Measurements from ENCODE around the gene ZNF641. TPM values are rescaled to one million over a fixed set of nuclear protein-coding genes. Genes with fewer than 3 reads are reported as not detected.
A peak's percentile ranks its signal among the peaks of the same experiment; 100 is the strongest.

The ZNF641 gene
- total RNA-seq, 2 experiments from 2014 or later: 5.6 to 6.2 TPM

DNA sequence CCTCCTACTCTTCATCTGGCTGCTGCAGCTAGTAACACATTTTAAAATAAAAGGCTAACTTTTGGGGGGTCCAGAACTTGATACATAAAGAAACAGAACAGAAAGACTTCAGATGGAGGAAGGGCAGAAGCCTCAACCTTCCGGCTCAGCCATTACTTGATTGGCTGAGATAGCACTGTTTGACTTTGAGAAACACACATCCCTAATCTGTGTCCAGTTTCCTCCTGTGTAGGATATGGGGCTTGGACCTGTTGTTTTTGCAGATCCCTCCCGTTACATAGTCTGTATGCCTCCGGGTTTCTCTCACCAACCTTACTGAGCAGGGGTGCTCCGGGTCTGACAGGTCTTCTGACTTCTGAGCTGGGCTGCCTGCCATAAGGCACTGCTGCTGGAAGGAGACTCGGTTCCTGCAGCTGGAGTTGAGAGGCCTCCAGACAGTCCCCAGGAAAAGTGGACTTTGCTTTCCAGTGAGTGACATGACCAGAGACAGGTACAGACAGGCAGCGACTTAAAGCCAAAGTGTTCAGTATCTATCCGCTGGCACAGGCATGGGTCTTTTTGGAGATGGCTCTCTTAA is 8.3 kb upstream of the ZNF641 start:
- ATAC-seq (no peak), DNase-seq (no peak)
- Mint-ChIP-seq H3K36me3 (ENCODE audit: low read depth) (no peaks in the 10 kb centered on the region), H3K4me3 (no peak overlapping the region), H3K27ac (no peak overlapping the region), H3K4me1 (peaks cover 13% of the 10 kb centered on the region), H3K27me3 (no peaks in the 10 kb centered on the region), H3K9me3 (ENCODE audit: low read depth) (no peaks in the 10 kb centered on the region)
- CTCF ChIA-PET: interaction anchor here (0.7 kb wide), 1 partner anchor 331 kb away, joined by 3 read pairs; no protein-coding TSS in a partner anchor
- POLR2A ChIA-PET: no interaction called here
- intact Hi-C loops (cut with DNase I, micrococcal nuclease): no loop called here

DNA sequence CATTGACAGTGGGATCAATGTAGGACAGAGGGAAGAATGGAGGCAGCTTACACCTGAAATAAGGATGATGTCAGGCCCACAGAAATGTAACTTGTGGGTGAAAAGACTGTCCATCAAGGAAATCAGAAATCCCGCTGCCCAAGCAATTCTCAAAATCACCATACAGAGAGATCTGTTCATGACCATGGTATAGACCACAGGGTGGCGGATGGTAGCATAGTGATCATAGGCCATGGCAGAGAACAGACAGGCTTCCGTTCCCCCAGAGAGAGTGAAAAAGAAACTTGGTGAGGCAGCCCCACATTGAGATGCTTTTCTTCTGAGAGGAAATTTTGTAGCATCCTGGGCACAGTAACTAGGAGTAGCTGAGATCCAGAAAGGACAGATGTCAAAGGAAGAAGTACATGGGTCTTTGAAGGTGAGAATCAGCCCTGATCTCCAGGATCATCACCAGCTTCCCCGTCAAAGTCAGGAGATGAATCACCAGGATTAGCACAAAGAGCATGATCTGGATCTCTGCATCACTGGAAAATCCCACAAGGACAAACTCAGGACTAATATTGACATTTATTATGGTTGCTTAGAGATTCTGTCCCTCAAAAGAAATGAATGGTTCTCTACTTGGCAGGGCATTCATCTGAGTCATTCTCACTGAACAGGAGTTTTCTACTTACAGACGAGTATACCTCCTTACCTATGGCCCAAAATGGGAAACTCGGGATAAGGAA is 5.5 kb upstream of the ZNF641 start:
- intact Hi-C loops (cut with DNase I, micrococcal nuclease): no loop called here
- ATAC-seq: no peak

DNA sequence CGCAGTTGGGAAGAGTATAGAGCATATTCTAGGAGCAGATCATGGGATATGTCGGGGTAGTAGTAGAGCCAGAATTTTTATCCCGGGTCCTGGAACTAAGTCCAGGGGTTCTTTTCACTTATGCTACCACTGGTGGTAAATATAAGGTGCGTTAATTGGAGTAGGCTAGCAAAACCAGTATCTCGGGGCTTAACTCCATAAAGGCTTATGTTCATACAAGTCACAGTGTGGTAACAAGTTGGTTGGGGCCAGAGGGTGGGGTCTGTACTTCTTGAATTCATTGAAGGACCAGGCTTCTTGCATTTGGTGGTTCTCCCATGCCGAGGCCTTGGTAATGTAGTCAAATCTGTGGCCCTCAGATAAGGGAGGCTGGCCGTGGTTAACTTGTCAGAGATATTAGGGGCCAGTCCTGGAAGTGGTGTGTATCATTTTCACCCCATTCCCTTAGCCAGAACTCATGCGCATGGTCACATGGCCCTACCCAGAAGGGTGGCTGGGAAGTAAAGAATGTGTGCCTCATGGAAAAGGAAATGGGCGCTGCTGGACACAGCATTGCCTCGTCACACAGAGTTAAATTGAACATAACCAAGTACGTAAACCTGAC is 1.5 kb upstream of the ZNF641 start:
- DNase-seq (no peak), ATAC-seq (no peak)
- Mint-ChIP-seq H3K27me3 (no peaks in the 10 kb centered on the region), H3K4me1 (peaks cover 20% of the 10 kb centered on the region), H3K27ac (no peak overlapping the region), H3K36me3 (ENCODE audit: low read depth) (peaks cover 11% of the 10 kb centered on the region), H3K9me3 (ENCODE audit: low read depth) (no peaks in the 10 kb centered on the region), H3K4me3 (no peak overlapping the region)
- intact Hi-C loops (cut with DNase I, micrococcal nuclease): loop anchor here in 1 of 2 experiments (5.0 kb wide), 1 partner anchor 155 kb away; no protein-coding TSS in a partner anchor
- ChIA-PET POLR2A (no interaction called here), CTCF (no interaction called here)

More for the DNA sequence above, 5.5 kb upstream of the ZNF641 start:
- POLR2A ChIA-PET: no interaction called here
- Mint-ChIP-seq H3K4me1 (peaks cover 3% of the 10 kb centered on the region), H3K9me3 (ENCODE audit: low read depth) (no peaks in the 10 kb centered on the region), H3K27ac (no peak overlapping the region), H3K36me3 (ENCODE audit: low read depth) (no peaks in the 10 kb centered on the region), H3K27me3 (no peaks in the 10 kb centered on the region), H3K4me3 (no peak overlapping the region)
- DNase-seq: no peak
- CTCF ChIA-PET: no interaction called here

DNA sequence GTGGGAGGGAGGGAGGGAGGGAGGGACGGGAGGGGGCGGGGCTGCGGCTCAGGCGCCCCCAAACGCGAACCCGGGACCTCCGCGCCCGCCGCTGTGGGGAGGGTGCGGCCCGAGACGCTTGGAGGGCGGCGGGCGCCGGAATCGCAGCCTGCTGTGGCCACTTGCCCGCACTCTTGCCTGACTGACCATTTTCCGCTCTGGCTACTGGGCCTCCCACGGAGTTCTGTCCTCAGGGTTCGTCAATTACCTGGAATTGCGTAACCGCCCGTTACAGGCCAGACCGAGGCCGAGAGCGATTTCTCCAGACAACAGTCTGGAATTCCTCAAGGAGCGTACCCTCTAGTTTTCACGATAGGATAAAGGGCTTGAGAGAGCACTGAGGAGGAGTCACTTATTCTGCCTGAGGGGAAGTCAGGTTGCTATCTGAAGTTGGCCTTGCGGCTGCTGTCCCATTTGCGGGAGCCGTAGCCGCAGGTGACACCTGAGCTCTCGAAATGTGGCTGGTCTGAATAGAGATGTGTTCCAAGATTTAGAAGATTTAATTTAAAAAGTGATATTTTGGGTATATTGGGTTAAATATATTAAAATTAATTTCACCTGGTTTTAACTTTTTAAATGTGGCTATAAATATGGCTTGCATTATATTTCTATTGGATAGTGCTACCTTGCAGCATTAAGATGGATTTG is 446 bp upstream of the ZNF641 start:
- ATAC-seq (no peak), DNase-seq (no peak)
- Mint-ChIP-seq H3K4me3 (peak overlapping the region; percentile 74), H3K36me3 (ENCODE audit: low read depth) (peaks cover 19% of the 10 kb centered on the region), H3K4me1 (peaks cover 24% of the 10 kb centered on the region), H3K27ac (peak overlapping the region; percentile 72), H3K27me3 (no peaks in the 10 kb centered on the region), H3K9me3 (ENCODE audit: low read depth) (no peaks in the 10 kb centered on the region)
- CTCF ChIA-PET: interaction anchor here (0.7 kb wide), 1 partner anchor 263 kb away, joined by 3 read pairs; no protein-coding TSS in a partner anchor
- intact Hi-C loops (cut with DNase I, micrococcal nuclease): loop anchor here (2.0 to 5.0 kb wide), 2 partner anchors 152 to 154 kb away; no protein-coding TSS in a partner anchor
- POLR2A ChIA-PET: no interaction called here

DNA sequence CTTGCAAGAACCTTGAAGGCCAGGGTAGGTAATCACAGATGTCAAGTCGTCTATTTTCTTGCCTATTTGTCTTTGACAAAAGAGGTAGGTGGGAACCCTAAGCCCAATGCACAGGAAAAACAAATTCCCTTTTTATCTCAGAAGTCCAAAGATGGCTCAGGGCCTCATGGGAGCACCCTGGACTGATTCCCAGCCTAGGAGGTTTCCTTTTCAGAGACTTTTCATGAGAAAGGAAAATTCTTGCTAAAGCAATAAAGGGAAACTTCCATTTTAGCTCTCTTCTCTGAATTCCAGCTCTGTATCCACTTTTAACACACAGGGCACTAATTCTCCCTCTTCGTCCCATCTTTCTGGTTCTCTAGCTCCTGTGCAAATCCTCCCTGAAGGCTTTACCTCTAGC is 1.2 kb downstream of the ZNF641 start:
- Mint-ChIP-seq H3K4me3 (peak overlapping the region; percentile 94), H3K9me3 (ENCODE audit: low read depth) (no peaks in the 10 kb centered on the region), H3K27ac (no peak overlapping the region), H3K27me3 (no peaks in the 10 kb centered on the region), H3K4me1 (peaks cover 30% of the 10 kb centered on the region), H3K36me3 (ENCODE audit: low read depth) (peaks cover 33% of the 10 kb centered on the region)
- ATAC-seq: no peak
- no peak for DNase-seq
- ChIA-PET CTCF (interaction anchor here (0.6 to 1.2 kb wide), 6 partner anchors 34 to 916 kb away, joined by 3 to 5 read pairs (median 4); no protein-coding TSS in a partner anchor), POLR2A (no interaction called here)
- intact Hi-C loops (cut with DNase I, micrococcal nuclease): no loop called here

DNA sequence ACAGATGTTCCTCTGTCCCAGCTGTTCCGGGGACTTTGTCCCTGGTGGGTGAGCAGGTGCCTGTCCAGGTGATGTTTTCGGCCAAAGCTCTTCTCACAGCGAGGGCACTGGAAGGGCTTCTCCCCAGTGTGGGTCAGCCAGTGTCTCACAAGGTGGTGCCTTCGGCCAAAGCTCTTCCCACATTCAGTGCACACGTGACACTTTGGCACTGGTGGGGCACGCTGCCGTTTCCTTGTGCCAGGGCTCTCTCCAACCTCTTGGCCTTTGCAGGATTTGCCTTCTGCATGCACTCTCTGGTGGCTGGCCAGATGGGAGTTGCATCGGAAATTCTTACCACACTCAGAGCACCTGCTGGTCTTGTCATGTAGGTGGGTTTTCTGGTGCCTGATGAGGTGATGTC is 7.7 kb downstream of the ZNF641 start:
- peaks cover 3% of the 10 kb centered on the region for H3K9me3 Mint-ChIP-seq (ENCODE audit: low read depth)
- no peak for DNase-seq
- ChIA-PET POLR2A (no interaction called here), CTCF (no interaction called here)
- ATAC-seq: no peak
- H3K27ac Mint-ChIP-seq: no peak overlapping the region
- intact Hi-C loops (cut with DNase I, micrococcal nuclease): no loop called here
- no peak overlapping the region for H3K4me3 Mint-ChIP-seq
- peaks cover 66% of the 10 kb centered on the region for H3K36me3 Mint-ChIP-seq (ENCODE audit: low read depth)
- peaks cover 23% of the 10 kb centered on the region for H3K4me1 Mint-ChIP-seq
- no peaks in the 10 kb centered on the region for H3K27me3 Mint-ChIP-seq

DNA sequence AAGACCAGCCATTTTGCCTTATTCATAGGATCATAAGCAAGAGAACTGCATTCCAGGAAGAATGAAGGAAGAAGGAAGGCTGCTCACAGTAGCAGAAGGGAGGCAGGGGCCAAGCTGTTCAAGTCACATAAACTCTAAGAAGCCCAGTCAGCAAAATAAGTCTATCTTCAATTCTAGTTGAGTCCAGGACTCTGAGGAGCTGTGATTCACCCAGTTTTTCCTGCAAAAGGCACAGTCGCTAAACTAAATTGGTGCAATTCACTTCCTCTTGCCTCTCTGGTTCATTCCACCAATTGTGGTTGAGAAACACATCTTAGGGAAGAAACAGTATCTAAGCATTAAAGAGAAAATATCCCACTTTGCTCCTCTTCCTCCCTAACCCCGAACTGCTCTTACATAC is 9.8 kb downstream of the ZNF641 start:
- peaks cover 53% of the 10 kb centered on the region for H3K36me3 Mint-ChIP-seq (ENCODE audit: low read depth)
- H3K27me3 Mint-ChIP-seq: no peaks in the 10 kb centered on the region
- H3K27ac Mint-ChIP-seq: no peak overlapping the region
- H3K9me3 Mint-ChIP-seq (ENCODE audit: low read depth): peaks cover 3% of the 10 kb centered on the region
- ChIA-PET POLR2A (no interaction called here), CTCF (interaction anchor here (1.3 kb wide), 2 partner anchors 11 to 14 kb away, joined by 3 to 8 read pairs; a partner anchor contains a TSS)
- intact Hi-C loops (cut with DNase I, micrococcal nuclease): no loop called here
- no peak for DNase-seq
- no peak overlapping the region for H3K4me3 Mint-ChIP-seq
- H3K4me1 Mint-ChIP-seq: peaks cover 16% of the 10 kb centered on the region
- no peak for ATAC-seq

DNA sequence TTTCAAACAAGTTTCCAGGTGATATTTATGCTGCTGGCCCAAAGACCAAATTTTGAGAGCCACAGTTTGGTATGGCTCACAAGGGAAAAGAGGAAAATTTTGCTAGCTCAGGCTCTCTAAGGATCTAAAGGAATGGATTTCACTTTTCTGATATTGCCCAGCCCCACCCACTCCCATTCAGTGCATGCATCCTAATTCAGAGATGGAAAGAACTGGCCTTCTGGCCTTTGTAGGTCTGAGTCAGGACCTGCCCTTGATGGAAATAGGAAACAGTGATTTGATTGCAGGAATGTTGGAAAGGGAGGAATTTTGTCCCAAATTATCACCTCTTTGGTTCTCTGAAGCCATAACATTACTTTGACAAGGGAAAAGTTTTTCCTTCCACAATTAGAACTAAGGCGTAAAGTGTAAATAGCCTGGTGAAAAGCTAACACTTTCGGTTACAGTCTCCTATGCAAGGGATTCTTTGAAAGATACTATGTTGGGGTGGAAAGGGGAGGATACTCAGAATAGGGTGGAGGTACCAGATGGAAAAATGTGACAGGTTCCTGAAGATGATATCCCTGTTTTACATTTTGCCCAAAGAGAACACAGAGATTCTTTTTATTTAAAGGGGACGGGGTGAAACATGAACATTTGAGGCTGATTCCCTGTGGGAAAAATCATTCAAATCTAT is 11.1 kb downstream of the ZNF641 start:
- ATAC-seq: no peak
- CTCF ChIA-PET: interaction anchor here (0.6 to 1.3 kb wide), 3 partner anchors 9 to 257 kb away, joined by 3 read pairs; no protein-coding TSS in a partner anchor
- POLR2A ChIA-PET: no interaction called here
- Mint-ChIP-seq H3K27me3 (no peaks in the 10 kb centered on the region), H3K4me1 (peaks cover 18% of the 10 kb centered on the region), H3K36me3 (ENCODE audit: low read depth) (peaks cover 41% of the 10 kb centered on the region), H3K27ac (no peak overlapping the region), H3K4me3 (no peak overlapping the region), H3K9me3 (ENCODE audit: low read depth) (peaks cover 3% of the 10 kb centered on the region)
- DNase-seq: no peak
- intact Hi-C loops (cut with DNase I, micrococcal nuclease): no loop called here

DNA sequence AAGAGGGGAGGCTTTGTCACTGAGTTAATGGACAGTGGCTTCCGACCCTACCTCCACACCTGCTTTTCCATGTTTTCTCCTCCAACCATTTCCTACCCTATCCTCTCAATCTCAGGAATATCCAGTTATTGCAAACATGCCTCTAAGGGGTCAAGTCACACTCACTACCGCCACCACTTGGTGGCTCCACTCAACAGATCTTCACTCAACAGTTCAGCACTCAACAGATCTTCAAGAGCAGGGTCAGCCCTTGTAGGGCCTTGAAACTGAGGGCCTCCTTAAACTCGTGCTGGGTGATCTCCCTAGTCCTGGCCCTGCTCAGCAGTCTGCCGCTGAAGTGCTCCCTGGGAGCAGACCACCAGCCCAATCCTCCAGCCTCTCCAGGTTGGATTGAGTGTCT is 14.2 kb downstream of the ZNF641 start:
- no peak for ATAC-seq
- ChIA-PET POLR2A (interaction anchor here (0.6 kb wide), 1 partner anchor 114 kb away, joined by 3 read pairs; no protein-coding TSS in a partner anchor), CTCF (no interaction called here)

DNA sequence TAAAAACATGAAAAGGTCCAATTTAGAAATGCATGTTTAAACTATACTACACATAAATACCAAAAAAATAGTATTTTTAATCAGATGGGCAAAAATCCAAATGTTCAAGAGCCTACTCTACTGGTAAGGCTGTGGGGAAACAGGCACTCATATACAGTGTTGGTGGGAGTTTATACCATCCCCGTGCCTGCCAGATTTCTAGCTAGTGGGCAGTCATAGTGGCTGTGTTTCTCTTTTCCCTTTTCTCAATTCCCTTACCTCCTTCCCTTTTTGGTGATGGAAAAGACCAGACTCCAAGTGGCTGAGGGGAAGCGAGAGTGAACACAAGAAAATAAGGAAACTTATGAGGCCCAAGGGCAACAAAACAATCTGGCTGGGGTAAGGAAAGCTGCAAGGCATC is 14.7 kb downstream of the ZNF641 start:
- Mint-ChIP-seq H3K4me3 (no peak overlapping the region), H3K4me1 (peaks cover 11% of the 10 kb centered on the region), H3K27ac (no peak overlapping the region), H3K9me3 (ENCODE audit: low read depth) (peaks cover 3% of the 10 kb centered on the region), H3K36me3 (ENCODE audit: low read depth) (peaks cover 17% of the 10 kb centered on the region), H3K27me3 (no peaks in the 10 kb centered on the region)
- ATAC-seq (no peak), DNase-seq (no peak)
- POLR2A ChIA-PET: interaction anchor here (0.6 kb wide), 1 partner anchor 114 kb away, joined by 3 read pairs; no protein-coding TSS in a partner anchor
- intact Hi-C loops (cut with DNase I, micrococcal nuclease): no loop called here
- CTCF ChIA-PET: interaction anchor here (0.7 kb wide), 1 partner anchor 54 kb away, joined by 4 read pairs; no protein-coding TSS in a partner anchor

More for the DNA sequence above, 14.2 kb downstream of the ZNF641 start:
- Mint-ChIP-seq H3K27me3 (no peaks in the 10 kb centered on the region), H3K36me3 (ENCODE audit: low read depth) (peaks cover 19% of the 10 kb centered on the region), H3K27ac (no peak overlapping the region), H3K4me1 (peaks cover 12% of the 10 kb centered on the region), H3K9me3 (ENCODE audit: low read depth) (peaks cover 3% of the 10 kb centered on the region), H3K4me3 (no peak overlapping the region)
- no peak for DNase-seq
- intact Hi-C loops (cut with DNase I, micrococcal nuclease): no loop called here

DNA sequence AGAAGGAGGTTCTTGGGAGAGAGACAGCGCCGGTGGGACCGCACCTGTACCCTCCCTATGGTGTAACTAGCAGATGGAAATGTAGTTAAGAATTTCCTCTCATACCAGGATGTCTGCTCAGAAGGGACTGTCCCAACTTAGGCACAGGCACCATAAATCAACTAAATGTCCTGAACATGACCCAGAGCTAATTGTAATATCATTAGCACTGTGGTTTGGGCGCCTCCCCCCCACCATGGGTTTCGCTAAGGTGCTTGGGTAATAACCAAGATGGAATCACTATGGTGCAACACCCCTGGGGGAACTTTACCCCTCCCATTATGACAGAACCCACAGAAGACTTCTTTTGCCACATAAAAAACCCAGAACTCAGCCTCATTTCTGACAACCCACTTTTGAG is 15.9 kb downstream of the ZNF641 start:
- intact Hi-C loops (cut with DNase I, micrococcal nuclease): no loop called here
- peaks cover 11% of the 10 kb centered on the region for H3K4me1 Mint-ChIP-seq
- CTCF ChIA-PET: interaction anchor here (0.8 kb wide), 1 partner anchor 146 kb away, joined by 3 read pairs; no protein-coding TSS in a partner anchor
- DNase-seq (peak; percentile 32), ATAC-seq (peak; percentile 58)
- H3K4me3 Mint-ChIP-seq: no peak overlapping the region
- H3K9me3 Mint-ChIP-seq (ENCODE audit: low read depth): no peaks in the 10 kb centered on the region
- H3K27me3 Mint-ChIP-seq: no peaks in the 10 kb centered on the region
- H3K27ac Mint-ChIP-seq: no peak overlapping the region
- H3K36me3 Mint-ChIP-seq (ENCODE audit: low read depth): peaks cover 5% of the 10 kb centered on the region
- POLR2A ChIA-PET: no interaction called here
